Esophagus muscularis mucosa (tissue), 4 donors: ENCODE data around the gene CFAP90. TPM values are rescaled to one million over a fixed set of nuclear protein-coding genes. Genes with fewer than 3 reads are reported as not detected.

Experiments
- DNase-seq: peaks from one replicate; pipeline ENCODE4 v3.0.0-alpha.2; 2017; ENCODE audit errors: extremely low spot score
- H3K27ac ChIP-seq, 4 donors: fragments of 200-600 bp; sonication (generic); replicated peaks in 1 of 4; 1 replicate in 3 of 4; 2 replicates in 1 of 4; pipeline ENCODE4 v1.5.1; 2016 to 2019; ENCODE audit warnings: mild to moderate bottlenecking in 1 of 4
- H3K27me3 ChIP-seq, 4 donors: fragments of 200-600 bp; sonication (generic); one replicate each; pipeline versions ENCODE4 v1.5.1 to v1.6.0; 2016 to 2019
- H3K36me3 ChIP-seq, 4 donors: fragments of 200-600 bp; sonication (generic); one replicate each; pipeline ENCODE4 v1.5.1; 2016 to 2019
- H3K4me1 ChIP-seq, 4 donors: fragments of 200-600 bp; sonication (generic); one replicate each; pipeline ENCODE4 v1.5.1; 2016 to 2019
- H3K4me3 ChIP-seq, 4 donors: fragments of 200-600 bp; sonication (generic); 1 replicate in 2 of 4; 2 replicates in 2 of 4; pipeline ENCODE4 v1.5.1; 2016 to 2019; ENCODE audit warnings: mild to moderate bottlenecking in 4 of 4, moderate library complexity in 1 of 4
- H3K9me3 ChIP-seq, 4 donors: fragments of 200-600 bp; sonication (generic); 1 replicate in 3 of 4; 2 replicates in 1 of 4; pipeline ENCODE4 v1.5.1; 2016 to 2019
- EP300 ChIP-seq: sonication (generic); formaldehyde crosslinking; IDR thresholded peaks from one replicate; pipeline ENCODE4 v1.6.1; 2017; ENCODE audit warnings: antibody characterized with exemption
- POLR2A ChIP-seq: fragments of 450-650 bp; IDR thresholded peaks from one replicate; pipeline ENCODE4 v1.6.1; 2017; ENCODE audit warnings: antibody characterized with exemption, moderate library complexity, mild to moderate bottlenecking, low read depth
- POLR2AphosphoS5 ChIP-seq, 2 donors: sonication (generic); formaldehyde crosslinking; IDR thresholded peaks; one replicate each; pipeline ENCODE4 v1.6.1; 2017; ENCODE audit warnings: antibody characterized with exemption in 2 of 2
- WGBS: methylation state at CpG from one replicate; pipeline ENCODE4 v1.1.5; 2018; 5-methylcytosine and 5-hydroxymethylcytosine counted together
- intact Hi-C: fragments of 100-400 bp; cut with DNase I; formaldehyde crosslinking; loops from one replicate; pipeline ENCODE4 v1.15.1; 2023
- total RNA-seq, 4 donors: library from RNA; depleted of rRNA; stranded (reverse); fragments of >200 nt; gene quantifications; one replicate each; pipeline versions ENCODE4 v1.1.0 to v1.2.1, GENCODE V29; 2016
- TF ChIP-seq, protein P1 (sequence below), 3 experiments: fragments of 200-600 bp in 2 of 3; fragments of 450-650 bp in 1 of 3; sonication (generic) in 2 of 3; IDR thresholded peaks; one replicate each; pipeline ENCODE4 v1.5.1; 2017 to 2019; ENCODE audit warnings: antibody characterized with exemption in 3 of 3, mild to moderate bottlenecking in 2 of 3, moderate library complexity in 1 of 3

Gene CFAP90
- total RNA-seq, 4 donors from 2014 or later = 0.17 TPM; not detected in 3

- WGBS = 88% methylated on average over 9 of the region's 9 CpGs
- Histone ChIP-seq H3K4me1 (peaks cover 0 to 7% (median 0%) of the 10 kb centered on the region in 4 donors), H3K9me3 (no peaks in the 10 kb centered on the region), H3K4me3 (no peak overlapping the region), H3K36me3 (peaks cover 48 to 75% (median 67%) of the 10 kb centered on the region in 4 donors), H3K27me3 (no peaks in the 10 kb centered on the region), H3K27ac (no peak overlapping the region)
- no peak for DNase-seq
- intact Hi-C loops = no loop called here
- no peak for TF ChIP-seq EP300
- TF ChIP-seq, protein P1, sequence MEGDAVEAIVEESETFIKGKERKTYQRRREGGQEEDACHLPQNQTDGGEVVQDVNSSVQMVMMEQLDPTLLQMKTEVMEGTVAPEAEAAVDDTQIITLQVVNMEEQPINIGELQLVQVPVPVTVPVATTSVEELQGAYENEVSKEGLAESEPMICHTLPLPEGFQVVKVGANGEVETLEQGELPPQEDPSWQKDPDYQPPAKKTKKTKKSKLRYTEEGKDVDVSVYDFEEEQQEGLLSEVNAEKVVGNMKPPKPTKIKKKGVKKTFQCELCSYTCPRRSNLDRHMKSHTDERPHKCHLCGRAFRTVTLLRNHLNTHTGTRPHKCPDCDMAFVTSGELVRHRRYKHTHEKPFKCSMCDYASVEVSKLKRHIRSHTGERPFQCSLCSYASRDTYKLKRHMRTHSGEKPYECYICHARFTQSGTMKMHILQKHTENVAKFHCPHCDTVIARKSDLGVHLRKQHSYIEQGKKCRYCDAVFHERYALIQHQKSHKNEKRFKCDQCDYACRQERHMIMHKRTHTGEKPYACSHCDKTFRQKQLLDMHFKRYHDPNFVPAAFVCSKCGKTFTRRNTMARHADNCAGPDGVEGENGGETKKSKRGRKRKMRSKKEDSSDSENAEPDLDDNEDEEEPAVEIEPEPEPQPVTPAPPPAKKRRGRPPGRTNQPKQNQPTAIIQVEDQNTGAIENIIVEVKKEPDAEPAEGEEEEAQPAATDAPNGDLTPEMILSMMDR (IDR thresholded peaks at IDR 0.05) = no peak
- no peak for TF ChIP-seq POLR2A
- TF ChIP-seq POLR2AphosphoS5 (IDR thresholded peaks at IDR 0.05) = no peak
Measured at GRCh38 chr5:7888901-7889300, 38.0 kb upstream of the CFAP90 start.

- peaks cover 48 to 75% (median 66%) of the 10 kb centered on the region in 4 donors for H3K36me3 ChIP-seq
- no peak for TF ChIP-seq EP300
- TF ChIP-seq, protein P1 (IDR thresholded peaks at IDR 0.05) = peak; percentile 41 to 59 (median 45)
- no peaks in the 10 kb centered on the region for H3K9me3 ChIP-seq
- no peak overlapping the region for H3K27ac ChIP-seq
- intact Hi-C loops = no loop called here
- 66% methylated on average over 7 of the region's 7 CpGs for WGBS
- H3K27me3 ChIP-seq = no peaks in the 10 kb centered on the region
- peaks cover 0 to 7% (median 0%) of the 10 kb centered on the region in 4 donors for H3K4me1 ChIP-seq
- no peak for DNase-seq
- H3K4me3 ChIP-seq = no peak overlapping the region
Measured at GRCh38 chr5:7886849-7887475, 36.0 kb upstream of the CFAP90 start.

GRCh38 chr5:7884491-7885267, 33.7 kb upstream of the CFAP90 start:
- DNase-seq = no peak
- 74% methylated on average over 5 of the region's 5 CpGs for WGBS
- Histone ChIP-seq H3K27ac (no peak overlapping the region), H3K4me1 (peaks cover 0 to 7% (median 0%) of the 10 kb centered on the region in 4 donors), H3K36me3 (peaks cover 35 to 82% (median 71%) of the 10 kb centered on the region in 4 donors), H3K4me3 (no peak overlapping the region), H3K9me3 (no peaks in the 10 kb centered on the region), H3K27me3 (no peaks in the 10 kb centered on the region)
- intact Hi-C loops = no loop called here
- TF ChIP-seq POLR2A = no peak
- no peak for TF ChIP-seq EP300
- TF ChIP-seq, protein P1 (IDR thresholded peaks at IDR 0.05) = no peak
- no peak for TF ChIP-seq POLR2AphosphoS5 (IDR thresholded peaks at IDR 0.05)

- H3K27me3 ChIP-seq = no peaks in the 10 kb centered on the region
- TF ChIP-seq EP300 (no peak), POLR2AphosphoS5 (IDR thresholded peaks at IDR 0.05) (no peak), POLR2A (no peak)
- TF ChIP-seq, protein P1 (IDR thresholded peaks at IDR 0.05) = no peak
- H3K27ac ChIP-seq = no peak overlapping the region
- 84% methylated on average over 4 of the region's 4 CpGs for WGBS
- H3K36me3 ChIP-seq = peaks cover 32 to 90% (median 76%) of the 10 kb centered on the region in 4 donors
- no peak for DNase-seq
- intact Hi-C loops = no loop called here
- no peak overlapping the region for H3K4me3 ChIP-seq
- no peaks in the 10 kb centered on the region for H3K9me3 ChIP-seq
- H3K4me1 ChIP-seq = peaks cover 0 to 10% (median 5%) of the 10 kb centered on the region in 4 donors
Measured at GRCh38 chr5:7882926-7883325, 32.0 kb upstream of the CFAP90 start.
